Measurements from ENCODE around the gene VOPP1.

VOPP1 gene

DNA sequence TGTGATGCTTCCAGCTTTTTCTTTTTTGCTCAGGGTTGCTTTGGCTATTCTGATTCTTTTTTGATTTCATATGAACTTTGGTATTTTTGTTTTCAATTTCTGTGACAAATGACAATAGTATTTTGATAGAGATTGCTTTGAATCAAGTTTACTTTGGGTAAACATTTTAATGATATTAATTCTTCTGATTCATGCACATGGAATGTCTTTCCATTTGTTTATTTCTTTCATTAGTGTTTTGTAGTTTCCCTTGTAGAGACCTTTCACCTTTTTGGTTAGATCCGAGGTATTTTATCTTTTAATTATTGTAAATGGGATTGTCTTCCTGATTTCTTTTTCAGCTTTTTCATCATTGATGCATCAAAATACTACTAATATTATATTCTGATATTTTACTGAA is 114.0 kb downstream of the VOPP1 start:
- DNase-seq = no peak

- DNase-seq = no peak
Measured at GRCh38 chr7:55457801-55458200, 114.5 kb downstream of the VOPP1 start.

GRCh38 chr7:55452971-55453370 is 119.3 kb downstream of the VOPP1 start:
- no peak for DNase-seq

- DNase-seq = no peak
Measured at GRCh38 chr7:55449992-55450535, 122.2 kb downstream of the VOPP1 start.

DNA sequence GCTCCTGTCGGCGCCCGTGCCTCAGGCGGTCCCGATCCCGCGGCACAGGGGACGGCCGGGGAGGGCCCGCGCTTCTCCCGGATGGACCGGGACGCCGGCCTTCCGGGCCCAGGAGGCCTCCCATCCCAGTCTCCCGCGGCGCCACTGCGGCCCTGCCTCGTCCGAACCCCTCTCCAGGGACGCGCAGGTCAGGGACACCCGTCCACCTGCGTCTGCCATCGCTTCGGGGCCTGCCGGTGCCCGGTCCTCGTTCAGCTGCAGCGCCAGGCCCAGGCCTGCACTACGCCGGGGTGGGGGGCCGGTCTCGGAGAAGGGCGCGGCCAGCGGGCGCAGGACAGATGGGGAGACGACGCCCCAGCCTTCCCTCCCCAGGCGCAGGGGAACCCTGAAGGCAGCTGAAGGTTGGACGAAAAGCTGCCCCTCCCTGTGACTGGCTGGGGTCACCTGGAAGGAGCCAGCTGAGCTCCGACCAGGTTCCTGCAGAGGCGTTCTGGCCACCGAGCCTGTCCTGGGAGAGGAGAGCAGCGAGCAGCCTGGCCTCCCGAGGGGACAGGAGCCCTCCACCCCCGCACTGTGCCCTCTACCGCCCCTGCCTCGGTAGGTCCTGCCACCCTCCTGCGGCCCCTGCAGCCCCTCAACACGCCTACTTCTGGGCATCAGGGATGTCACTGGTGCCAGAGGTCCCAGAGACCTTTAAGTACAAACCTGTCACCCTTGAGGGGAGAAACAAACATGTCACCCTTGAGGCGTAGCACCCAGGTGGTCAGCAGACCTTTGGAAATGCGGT is 122.9 kb downstream of the VOPP1 start:
- DNase-seq = no peak

DNA sequence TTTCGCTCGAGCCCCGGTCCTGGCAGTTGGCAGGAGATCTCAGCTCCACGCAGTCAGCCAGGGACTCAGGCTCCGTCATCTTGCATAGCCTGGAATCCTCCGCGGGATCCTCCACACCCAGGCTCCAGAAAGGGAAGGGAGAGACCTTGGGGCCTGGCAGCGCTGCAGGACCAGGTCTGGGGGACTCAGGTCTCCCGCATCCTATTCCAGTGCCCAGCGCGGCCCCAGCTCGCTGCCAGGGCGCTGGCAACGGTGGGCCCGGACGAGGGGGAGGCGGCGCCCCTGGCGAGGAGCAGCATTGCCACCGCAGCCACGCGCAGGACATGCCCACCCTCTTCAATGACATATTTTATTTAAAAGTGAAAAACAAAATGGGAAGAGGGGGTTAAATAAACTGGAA is 123.8 kb downstream of the VOPP1 start:
- DNase-seq = no peak

- DNase-seq = no peak
Measured at GRCh38 chr7:55444786-55445185, 127.5 kb downstream of the VOPP1 start.

- DNase-seq = no peak
Measured at GRCh38 chr7:55441774-55442522, 130.4 kb downstream of the VOPP1 start.

DNA sequence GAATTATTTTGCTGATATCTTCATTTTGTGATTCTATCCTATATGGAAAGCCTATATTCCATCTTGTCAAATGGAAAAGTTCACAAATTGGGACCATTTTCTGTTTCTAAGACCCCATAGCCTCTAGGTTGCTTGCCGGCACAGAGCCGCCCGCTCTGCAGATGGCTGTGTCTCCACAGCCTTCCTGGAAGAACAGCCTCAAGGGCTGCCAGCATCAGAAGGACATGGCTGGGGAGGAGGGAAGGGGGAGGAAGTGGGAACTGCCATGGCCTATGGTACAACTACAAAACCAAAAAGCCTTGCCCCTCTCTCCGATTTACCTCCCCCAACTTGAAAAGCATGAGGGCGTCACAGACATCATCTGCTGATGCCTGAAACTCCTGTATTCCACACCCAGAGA is 131.3 kb downstream of the VOPP1 start:
- no peak for DNase-seq

- no peak for DNase-seq
Measured at GRCh38 chr7:55440040-55440690, 132.1 kb downstream of the VOPP1 start.

- no peak for DNase-seq
Measured at GRCh38 chr7:55439627-55440026, 132.7 kb downstream of the VOPP1 start.

DNA sequence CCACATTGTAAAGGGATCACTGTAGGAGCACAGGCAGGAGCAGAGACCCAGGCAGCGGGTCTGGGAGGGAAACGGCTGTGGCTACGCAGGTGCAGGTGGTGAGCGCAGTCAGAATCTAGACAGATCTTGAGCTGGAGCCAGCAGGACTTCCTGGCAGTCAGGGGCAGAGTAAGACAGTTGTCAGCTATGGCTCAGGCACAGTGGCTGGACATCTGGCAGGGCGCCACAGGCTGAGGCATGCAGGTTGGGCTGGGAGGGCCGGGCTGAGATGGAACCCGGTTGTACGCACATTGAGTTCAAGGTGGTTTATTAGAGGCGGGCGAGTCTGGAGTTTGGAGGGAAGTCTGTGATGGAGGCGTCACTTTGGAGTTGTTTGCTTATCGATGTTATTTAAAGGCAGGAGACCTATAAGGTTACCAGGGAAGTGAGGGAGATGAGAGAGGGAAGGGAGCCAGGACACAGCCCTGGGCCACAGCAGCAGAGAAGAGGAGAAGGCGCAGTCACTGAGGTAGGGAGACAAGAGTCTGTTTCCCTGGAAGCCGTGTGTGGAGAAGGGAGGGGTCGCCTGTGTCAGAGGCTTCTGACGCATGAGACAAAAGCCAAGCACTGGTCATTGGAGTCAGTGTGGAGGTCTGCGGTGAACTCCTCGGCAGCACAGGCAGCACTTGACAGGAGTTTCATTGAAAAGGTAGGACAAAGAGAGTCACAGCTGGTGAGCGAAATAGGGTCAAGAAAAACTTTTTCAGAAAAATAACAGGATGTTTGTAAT is 133.4 kb downstream of the VOPP1 start:
- DNase-seq = no peak

GRCh38 chr7:55438085-55438756 is 134.1 kb downstream of the VOPP1 start:
- no peak for DNase-seq

DNA sequence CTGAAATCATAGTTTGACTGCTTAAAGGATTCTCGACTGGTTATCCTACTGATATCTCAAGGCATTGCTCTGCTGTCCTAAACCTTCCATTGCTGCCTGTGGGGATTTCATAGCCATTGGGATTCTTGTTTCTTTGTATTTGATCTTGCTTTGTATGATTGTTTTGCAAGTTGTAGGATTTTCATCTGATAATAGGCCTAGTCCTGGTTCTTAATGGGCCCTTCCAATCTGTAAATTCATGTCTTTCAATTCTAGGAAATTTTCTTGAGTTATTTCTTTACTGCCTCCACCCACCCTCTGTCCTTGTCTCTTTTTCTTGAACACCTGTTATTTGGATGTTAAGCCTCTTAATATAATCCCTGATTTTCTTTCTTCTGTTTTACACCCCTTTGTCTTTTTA is 134.9 kb downstream of the VOPP1 start:
- no peak for DNase-seq

- no peak for DNase-seq
Measured at GRCh38 chr7:55436457-55436856, 135.8 kb downstream of the VOPP1 start.

GRCh38 chr7:55435466-55435865 is 136.8 kb downstream of the VOPP1 start:
- DNase-seq = no peak

DNA sequence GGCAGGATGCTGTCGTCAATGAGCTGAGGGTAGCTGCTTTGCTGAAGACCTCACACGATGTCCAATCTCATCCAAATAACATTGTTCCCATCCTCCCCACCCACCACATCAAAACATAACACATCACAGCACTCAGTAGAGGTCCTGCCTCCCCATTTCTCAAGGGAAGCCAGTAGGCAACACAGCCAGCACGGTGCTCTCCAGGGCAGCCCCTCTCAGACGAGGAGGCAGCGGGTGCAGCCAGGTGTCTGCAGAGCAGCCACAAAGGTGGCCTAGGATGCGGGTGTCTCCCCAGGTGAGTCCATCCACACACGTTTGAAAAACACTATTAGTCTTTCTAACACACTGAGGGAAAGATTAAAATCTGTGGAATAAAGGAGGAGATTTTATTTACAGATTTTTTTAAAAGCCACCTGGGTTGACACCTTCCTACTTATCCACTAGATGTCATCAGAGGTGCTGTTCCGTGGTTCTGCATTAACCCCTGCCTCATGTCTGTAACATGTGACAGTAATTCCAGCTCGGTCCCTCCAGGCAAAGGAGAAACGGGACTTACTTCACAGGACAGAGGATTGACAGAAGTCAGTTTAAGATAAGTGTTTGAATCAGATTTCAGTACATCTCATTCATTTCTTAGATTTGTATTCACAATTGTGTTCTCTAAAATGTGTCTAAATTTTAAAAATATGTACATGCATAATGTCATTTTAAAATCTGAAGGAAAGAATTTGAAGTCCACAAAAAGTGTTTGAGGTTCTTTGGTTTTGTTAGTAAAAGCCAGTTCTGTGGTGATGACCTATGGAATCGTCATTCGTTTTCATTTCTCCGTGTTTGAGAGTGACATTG is 139.1 kb downstream of the VOPP1 start:
- no peak for DNase-seq

DNA sequence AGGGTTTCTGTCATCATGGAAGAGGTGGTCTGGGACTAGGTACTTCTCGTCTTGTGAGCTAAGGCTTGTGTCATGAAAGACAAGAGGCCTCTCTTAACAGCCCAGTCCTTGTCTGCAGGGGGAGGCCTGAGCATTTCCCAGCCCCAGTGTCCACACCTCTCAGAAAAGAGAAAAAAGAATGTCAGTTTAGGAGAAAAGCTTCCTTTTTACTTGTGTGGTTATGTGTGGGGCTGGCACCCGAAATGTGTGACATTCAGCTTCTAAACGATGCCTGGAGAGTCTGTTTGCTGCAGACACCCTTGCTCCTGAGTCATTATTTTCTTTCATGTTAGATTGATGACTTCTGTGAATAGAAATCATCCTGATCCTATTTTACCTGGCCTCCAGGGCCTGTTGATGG is 139.8 kb downstream of the VOPP1 start:
- no peak for DNase-seq

DNA sequence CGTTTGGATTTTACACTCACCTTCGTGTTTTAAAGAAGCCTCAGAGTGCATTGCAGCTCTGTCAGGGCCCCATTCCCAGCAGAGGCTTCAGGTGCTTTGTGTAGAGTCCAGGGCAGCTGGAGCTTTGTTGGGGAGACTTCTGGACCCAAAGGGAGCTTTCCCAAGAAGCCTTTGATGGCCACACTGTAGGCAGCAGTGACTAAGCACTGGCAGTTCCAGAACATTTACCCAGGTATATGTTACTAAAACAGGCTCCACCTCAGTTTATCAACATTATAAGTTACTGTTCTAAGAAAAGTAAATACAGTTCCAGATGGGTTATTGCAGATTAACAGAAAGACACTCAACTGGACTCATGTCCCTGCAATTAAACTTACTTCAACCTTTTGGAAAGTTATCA is 140.4 kb downstream of the VOPP1 start:
- DNase-seq = no peak

DNA sequence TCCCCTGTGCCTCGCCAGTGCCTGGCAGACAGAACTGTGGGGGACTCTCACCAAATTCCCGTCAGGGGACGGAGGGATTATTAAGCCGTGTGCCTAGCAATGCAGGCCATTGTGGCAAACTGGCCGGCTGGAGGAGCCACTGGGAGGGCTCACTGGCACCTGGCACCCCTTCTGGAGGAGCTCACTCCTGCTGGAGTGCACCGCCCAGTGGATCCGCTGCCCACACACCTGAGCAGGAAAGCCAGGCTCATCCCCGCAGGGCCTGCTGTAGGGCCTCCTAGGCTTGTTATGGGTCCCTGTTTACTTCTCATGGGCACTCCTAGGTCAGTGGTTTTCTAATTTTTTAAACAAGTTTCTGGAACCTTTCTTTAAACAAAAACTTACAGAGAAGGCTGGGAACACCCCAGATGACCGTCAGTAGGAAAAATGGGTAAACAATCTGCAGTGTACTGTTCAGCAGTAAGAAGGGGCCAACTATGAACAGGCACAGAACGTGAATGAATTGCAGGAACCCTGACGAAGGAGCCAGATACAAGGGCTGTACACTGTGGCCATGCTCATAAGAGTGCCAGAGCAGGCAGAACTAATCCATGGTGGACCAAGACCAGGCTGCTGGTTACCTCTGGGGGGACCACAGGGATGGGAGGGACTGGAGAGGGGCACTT is 142.3 kb downstream of the VOPP1 start:
- DNase-seq = no peak

DNA sequence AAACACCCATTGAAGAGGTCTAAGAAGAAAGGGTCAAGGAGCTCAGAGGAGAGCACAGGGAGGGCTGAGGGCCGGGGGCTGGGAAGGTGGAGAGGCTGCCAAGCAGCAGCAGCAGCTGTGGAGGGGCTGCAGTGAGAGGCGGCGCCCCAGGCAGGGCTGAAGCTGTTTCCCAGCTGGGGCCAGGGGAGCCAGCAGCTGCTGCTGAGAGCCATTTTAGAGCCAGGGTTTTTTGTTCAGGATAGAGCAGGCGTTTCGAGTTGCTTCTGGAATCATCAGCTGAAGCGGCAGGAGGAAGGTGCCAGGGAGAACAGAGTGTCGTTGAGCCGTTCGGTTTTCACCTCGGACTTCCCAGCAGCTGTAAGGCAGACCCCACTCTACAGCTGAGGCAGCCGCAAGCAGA is 144.5 kb downstream of the VOPP1 start:
- no peak for DNase-seq
